ENCODE data around the gene KCMF1. TPM values are rescaled to one million over a fixed set of nuclear protein-coding genes. Genes with fewer than 3 reads are reported as not detected.

Gene KCMF1
- total RNA-seq, 1 donor from 2014 or later, result 88.8 TPM

- intact Hi-C loops (cut with DNase I), result loop anchor here (5.0 kb wide), 1 partner anchor 67 kb away; the partner anchor contains the start of gene TCF7L1
- DNase-seq (ENCODE audit: low spot score), result no peak
Measured at GRCh38 chr2:85064927-85065577, 94.1 kb downstream of the KCMF1 start.

GRCh38 chr2:85066006-85066740 is 95.2 kb downstream of the KCMF1 start:
- intact Hi-C loops (cut with DNase I), result loop anchor here (1.0 to 5.0 kb wide), 2 partner anchors 66 to 219 kb away; partner anchors contain the start of gene TCF7L1
- no peak for DNase-seq (ENCODE audit: low spot score)

GRCh38 chr2:85066874-85067351 is 96.0 kb downstream of the KCMF1 start:
- peak; percentile 79 for DNase-seq (ENCODE audit: low spot score)
- intact Hi-C loops (cut with DNase I), result loop anchor here (1.0 to 5.0 kb wide), 2 partner anchors 65 to 218 kb away; partner anchors contain the start of gene TCF7L1

- intact Hi-C loops (cut with DNase I), result no loop called here
- DNase-seq (ENCODE audit: low spot score), result no peak
Measured at GRCh38 chr2:85071096-85071495, 100.1 kb downstream of the KCMF1 start.

- intact Hi-C loops (cut with DNase I), result no loop called here
- no peak for DNase-seq (ENCODE audit: low spot score)
Measured at GRCh38 chr2:85073033-85073432, 102.1 kb downstream of the KCMF1 start.

GRCh38 chr2:85076618-85077274 is 105.8 kb downstream of the KCMF1 start:
- intact Hi-C loops (cut with DNase I), result no loop called here
- DNase-seq (ENCODE audit: low spot score), result no peak

- no peak for DNase-seq (ENCODE audit: low spot score)
- intact Hi-C loops (cut with DNase I), result no loop called here
Measured at GRCh38 chr2:85077859-85078419, 107.0 kb downstream of the KCMF1 start.

GRCh38 chr2:85078536-85078935 is 107.6 kb downstream of the KCMF1 start:
- no peak for DNase-seq (ENCODE audit: low spot score)
- intact Hi-C loops (cut with DNase I), result no loop called here

GRCh38 chr2:85083092-85083491 is 112.1 kb downstream of the KCMF1 start:
- DNase-seq (ENCODE audit: low spot score), result no peak
- intact Hi-C loops (cut with DNase I), result no loop called here

GRCh38 chr2:85085563-85085962 is 114.6 kb downstream of the KCMF1 start:
- intact Hi-C loops (cut with DNase I), result no loop called here
- DNase-seq (ENCODE audit: low spot score), result no peak

- intact Hi-C loops (cut with DNase I), result no loop called here
- DNase-seq (ENCODE audit: low spot score), result no peak
Measured at GRCh38 chr2:85087541-85087940, 116.6 kb downstream of the KCMF1 start.

GRCh38 chr2:85088921-85089320 is 118.0 kb downstream of the KCMF1 start:
- no peak for DNase-seq (ENCODE audit: low spot score)
- intact Hi-C loops (cut with DNase I), result no loop called here

- intact Hi-C loops (cut with DNase I), result no loop called here
- no peak for DNase-seq (ENCODE audit: low spot score)
Measured at GRCh38 chr2:85089585-85089984, 118.6 kb downstream of the KCMF1 start.

- intact Hi-C loops (cut with DNase I), result no loop called here
- no peak for DNase-seq (ENCODE audit: low spot score)
Measured at GRCh38 chr2:85091838-85092237, 120.9 kb downstream of the KCMF1 start.

GRCh38 chr2:85095094-85095493 is 124.1 kb downstream of the KCMF1 start:
- intact Hi-C loops (cut with DNase I), result no loop called here

GRCh38 chr2:85096616-85097015 is 125.7 kb downstream of the KCMF1 start:
- no peak for DNase-seq (ENCODE audit: low spot score)

More at GRCh38 chr2:85095094-85095493, 124.1 kb downstream of the KCMF1 start:
- no peak for DNase-seq (ENCODE audit: low spot score)

GRCh38 chr2:85104228-85104627 is 133.3 kb downstream of the KCMF1 start:
- intact Hi-C loops (cut with DNase I), result no loop called here
- DNase-seq (ENCODE audit: low spot score), result no peak

More at GRCh38 chr2:85096616-85097015, 125.7 kb downstream of the KCMF1 start:
- intact Hi-C loops (cut with DNase I), result no loop called here

GRCh38 chr2:85106489-85107180 is 135.7 kb downstream of the KCMF1 start:
- no peak for DNase-seq (ENCODE audit: low spot score)
- intact Hi-C loops (cut with DNase I), result no loop called here
